GM19468 (cell line): Measurements from ENCODE around the gene BMPR2.
"Not testable (repeated sequence)": the region's sequence is repeated elsewhere in the genome, so short reads cannot be mapped to it uniquely, and the experiment has no call there.

ENCODE experiments used
- ATAC-seq: cut with Tn5 transposase; IDR thresholded peaks from one replicate; pipeline ENCODE4 v1.9.1; 2021; ENCODE audit warnings: mild to moderate bottlenecking, moderate library complexity, moderate number of reproducible peaks; ENCODE audit not compliant: unreplicated experiment; ENCODE audit errors: extremely low read depth

Gene BMPR2

GRCh38 chr2:202444000-202444399, 67.9 kb downstream of the BMPR2 start:
- ATAC-seq, result no peak

DNA sequence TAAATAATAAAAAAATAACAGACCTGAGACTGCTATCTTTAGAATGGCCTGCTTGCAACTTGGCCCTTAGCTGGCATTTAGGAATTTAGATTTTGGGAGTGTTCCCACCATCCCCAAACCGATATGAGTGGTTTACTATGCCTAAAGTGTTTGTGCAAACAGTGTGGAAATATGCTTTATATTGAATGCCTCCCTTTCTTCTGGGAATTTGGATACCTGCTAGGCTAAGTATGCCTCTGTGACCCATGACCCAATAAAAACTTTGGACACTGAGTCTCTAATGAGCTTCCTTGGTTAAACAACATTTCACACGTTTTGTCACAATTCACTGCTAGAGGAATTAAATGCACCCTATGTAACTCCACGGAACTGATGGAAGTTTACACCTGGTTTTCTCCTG, 73.2 kb downstream of the BMPR2 start:
- ATAC-seq, result no peak

DNA sequence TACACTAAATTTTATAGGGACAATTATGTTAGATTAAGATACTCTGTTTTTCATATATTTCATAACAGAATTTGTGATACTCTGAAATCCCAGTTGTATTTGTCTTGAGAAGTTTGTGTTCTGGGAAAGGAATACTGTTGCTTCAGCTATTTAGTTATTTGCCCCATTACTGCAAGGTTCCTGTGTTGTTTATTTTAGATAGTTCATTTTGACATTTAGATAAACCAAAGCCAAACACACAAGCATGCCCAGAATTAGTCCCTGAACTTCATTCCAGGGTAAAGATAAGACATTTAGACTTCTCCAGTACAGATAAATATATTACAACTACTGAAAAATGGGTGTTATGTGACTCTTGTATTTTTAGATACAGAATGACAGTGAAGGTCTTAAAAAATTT, 74.7 kb downstream of the BMPR2 start:
- ATAC-seq, result no peak

- ATAC-seq, result no peak
Measured at GRCh38 chr2:202452744-202453143, 76.6 kb downstream of the BMPR2 start.

- ATAC-seq, result no peak
Measured at GRCh38 chr2:202454536-202454935, 78.4 kb downstream of the BMPR2 start.

DNA sequence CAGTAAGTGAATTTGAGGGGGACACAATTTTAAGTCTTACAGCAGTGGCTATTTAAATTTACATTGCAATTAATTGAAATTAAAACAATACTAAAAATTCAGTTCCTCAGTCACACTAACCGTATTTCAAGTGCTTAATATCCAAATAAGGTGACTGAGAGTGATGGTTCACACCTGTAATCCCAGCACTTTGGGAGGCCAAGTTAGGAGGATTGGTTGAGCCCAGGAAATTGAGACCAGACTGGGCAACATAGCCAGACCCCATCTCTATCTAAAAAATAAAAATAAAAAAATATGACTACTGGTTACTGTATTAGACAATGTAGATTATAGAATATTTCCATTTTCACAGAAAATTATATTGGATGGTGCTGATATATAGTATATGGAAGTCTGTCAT, 79.0 kb downstream of the BMPR2 start:
- no peak for ATAC-seq

- no peak for ATAC-seq
Measured at GRCh38 chr2:202460119-202460518, 84.0 kb downstream of the BMPR2 start.

DNA sequence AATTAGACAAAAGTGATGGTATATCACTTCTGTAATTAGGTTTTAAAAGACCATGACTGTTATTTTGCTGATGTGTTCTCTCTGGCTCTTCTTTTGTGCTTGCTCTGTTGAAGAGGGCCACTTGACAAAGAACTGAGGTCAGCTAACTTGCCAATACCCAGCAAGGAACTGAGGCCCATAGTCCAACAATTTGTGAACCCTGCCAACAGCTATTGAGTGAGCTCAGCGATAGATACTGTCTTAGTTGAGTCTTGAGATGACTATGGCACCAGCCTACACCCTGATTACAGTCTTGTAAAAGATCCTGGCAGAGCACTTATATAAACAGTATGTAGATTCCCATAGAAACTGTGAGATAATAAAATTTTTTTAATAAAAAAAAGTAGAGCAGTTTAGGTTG, 103.0 kb downstream of the BMPR2 start:
- ATAC-seq, result no peak

DNA sequence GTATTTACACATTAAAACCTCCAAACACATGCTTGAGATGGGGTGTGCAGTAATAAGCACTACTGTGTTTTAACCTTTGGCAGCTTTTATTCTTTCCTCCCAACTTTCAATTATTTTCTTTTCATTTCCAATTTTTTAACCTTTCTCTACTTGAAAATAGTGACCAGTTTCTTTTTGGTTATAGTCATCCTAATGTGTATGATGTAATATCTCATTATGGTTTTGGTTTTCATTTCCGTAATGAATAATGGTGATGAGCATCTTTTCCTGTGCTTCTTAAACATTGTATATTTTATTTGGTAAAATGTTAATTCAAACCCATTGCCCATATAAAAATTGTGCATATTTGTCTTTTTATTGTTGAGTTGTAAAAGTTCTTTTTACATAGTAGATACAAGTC, 103.5 kb downstream of the BMPR2 start:
- no peak for ATAC-seq

GRCh38 chr2:202486351-202486750, 110.2 kb downstream of the BMPR2 start:
- no peak for ATAC-seq

DNA sequence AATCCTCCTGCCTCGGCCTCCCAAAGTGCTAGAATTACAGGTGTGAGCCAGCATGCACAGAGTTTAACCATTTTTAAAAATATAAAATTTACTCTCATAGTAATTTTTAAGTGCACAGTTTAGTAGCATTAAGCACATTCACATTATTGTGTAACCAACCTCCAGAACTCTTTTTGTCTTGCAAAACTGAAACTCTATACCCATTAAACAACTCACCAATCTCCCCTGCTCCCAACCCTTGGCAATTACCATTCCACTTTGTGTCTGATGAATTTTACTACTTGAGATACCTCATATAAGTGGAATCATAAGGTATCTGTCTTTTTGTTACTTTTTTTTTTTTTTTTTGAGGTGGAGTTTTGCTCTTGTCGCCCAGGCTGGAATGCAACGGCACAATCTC, 112.5 kb downstream of the BMPR2 start:
- ATAC-seq, result no peak

GRCh38 chr2:202490479-202490878, 114.4 kb downstream of the BMPR2 start:
- ATAC-seq, result no peak

- ATAC-seq, result no peak
Measured at GRCh38 chr2:202491514-202491913, 115.4 kb downstream of the BMPR2 start.

DNA sequence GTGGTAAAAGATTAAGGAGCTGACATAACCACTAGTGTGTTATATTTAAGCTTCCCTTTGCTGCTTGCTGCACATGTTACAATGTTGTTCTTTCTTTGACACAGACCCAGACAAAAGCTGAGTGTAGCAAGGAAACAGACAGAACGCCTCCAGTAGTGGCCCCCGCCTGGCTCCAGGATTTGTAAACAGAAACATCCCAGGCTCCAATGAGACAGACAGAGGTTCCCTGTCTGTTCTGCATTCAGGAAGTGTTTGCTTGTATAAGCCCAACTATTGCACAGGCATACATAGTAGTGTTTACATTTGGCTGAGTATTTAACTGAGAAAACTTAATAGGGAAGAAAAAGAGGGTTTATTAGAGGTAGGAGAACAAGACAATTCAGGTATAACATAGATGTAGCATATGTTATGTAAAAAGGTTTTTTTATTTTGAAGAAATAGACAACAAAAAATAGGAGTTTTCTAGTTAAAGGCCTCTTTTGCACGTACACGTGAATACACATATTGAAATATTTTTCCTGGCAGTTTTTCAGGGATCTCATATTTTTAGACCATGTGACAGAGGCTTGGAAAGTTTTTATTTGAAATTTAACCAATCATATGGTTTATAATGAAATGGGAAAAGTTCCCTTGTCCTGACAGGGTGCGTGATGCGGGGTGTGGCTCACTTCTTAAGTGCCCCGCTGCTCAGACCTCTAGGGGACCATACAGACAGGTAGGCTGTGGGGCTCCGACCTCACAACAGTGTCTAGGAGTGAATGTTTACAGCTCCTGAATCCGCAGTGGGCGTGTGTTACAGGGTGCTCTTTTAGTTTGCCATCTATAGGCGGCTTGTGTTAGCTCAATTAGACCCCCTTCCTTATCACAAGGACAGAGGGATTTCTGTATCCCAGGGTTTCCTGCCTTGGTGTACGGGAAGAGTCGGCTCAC, 118.4 kb downstream of the BMPR2 start:
- ATAC-seq, result no peak

- no peak for ATAC-seq
Measured at GRCh38 chr2:202495230-202495604, 119.1 kb downstream of the BMPR2 start.

DNA sequence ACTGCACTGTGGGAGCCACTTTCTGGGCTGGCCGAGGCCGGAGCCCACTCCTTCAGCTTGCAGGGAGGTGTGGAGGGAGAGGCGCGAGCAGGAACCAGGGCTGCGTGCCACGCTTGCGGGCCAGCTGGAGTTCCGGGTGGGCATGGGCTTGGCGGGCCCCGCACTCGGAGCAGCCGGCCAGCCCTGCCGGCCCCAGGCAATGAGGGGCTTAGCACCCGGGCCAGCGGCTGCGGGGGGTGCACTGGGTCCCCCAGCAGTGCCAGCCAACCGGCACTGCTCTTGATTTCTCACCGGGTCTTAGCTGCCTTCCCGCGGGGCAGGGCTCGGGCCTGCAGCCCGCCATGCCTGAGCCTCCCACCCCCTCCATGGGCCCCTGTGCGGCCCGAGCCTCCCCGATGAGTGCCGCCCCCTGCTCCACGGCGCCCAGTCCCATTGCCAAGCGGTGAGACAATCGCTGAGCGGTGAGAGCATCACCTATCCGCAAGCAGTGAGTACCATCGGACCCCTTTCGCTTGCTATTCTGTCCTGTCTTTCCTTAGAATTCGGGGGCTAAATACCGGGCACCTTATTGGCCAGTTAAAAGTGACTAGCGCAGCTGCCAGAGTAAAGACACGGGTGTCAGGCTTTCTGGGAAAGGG, 120.8 kb downstream of the BMPR2 start:
- ATAC-seq, result not testable (repeated sequence)

- ATAC-seq, result not testable (repeated sequence)
Measured at GRCh38 chr2:202497473-202497866, 121.3 kb downstream of the BMPR2 start.

- ATAC-seq, result not testable (repeated sequence)
Measured at GRCh38 chr2:202499841-202500240, 123.7 kb downstream of the BMPR2 start.

GRCh38 chr2:202503276-202503675, 127.1 kb downstream of the BMPR2 start:
- ATAC-seq, result not testable (repeated sequence)

DNA sequence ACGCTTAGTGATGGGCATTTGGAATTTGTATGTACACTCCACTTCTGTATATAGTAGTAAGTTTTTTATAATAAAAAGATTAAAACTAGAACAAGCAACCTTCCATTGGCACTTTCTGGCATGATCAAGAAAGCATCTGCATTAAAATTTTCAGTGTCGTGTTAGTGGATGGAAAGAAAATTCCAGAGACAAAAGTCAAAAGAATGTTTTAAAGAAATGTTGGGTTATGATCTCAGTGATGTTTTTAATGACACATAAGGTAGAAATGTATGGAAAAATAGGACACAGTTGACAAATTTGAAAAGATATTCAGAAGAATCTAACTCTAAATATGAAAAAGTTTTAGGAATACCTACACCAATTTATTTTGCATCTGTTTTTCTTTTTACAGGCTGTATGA, 132.6 kb downstream of the BMPR2 start:
- no peak for ATAC-seq

- ATAC-seq, result no peak
Measured at GRCh38 chr2:202510911-202511310, 134.8 kb downstream of the BMPR2 start.

- no peak for ATAC-seq
Measured at GRCh38 chr2:202512176-202512575, 136.0 kb downstream of the BMPR2 start.
